Forelimb muscle (tissue), 1 donor: ENCODE results near the gene ERMARD. TPM values are rescaled to one million over a fixed set of nuclear protein-coding genes. Genes with fewer than 3 reads are reported as not detected.

Source experiments
- DNase-seq: peaks from one replicate; pipeline ENCODE4 v3.0.0-alpha.2; 2013; ENCODE audit warnings: low read depth
- polyA plus RNA-seq: library from polyadenylated mRNA; unstranded; fragments of 120-200 nt; gene quantifications from one replicate; pipeline ENCODE4 v1.2.1, GENCODE V29; 2013; ENCODE audit not compliant: insufficient read length

The ERMARD gene
- polyA plus RNA-seq, 1 donor: 21.1 TPM

GRCh38 chr6:169825558-169826225 lies 74.3 kb downstream of the ERMARD start:
- no peak for DNase-seq

- no peak for DNase-seq
Measured at GRCh38 chr6:169826697-169827096, 75.3 kb downstream of the ERMARD start.

GRCh38 chr6:169827290-169827717 lies 75.9 kb downstream of the ERMARD start:
- no peak for DNase-seq

- no peak for DNase-seq
Measured at GRCh38 chr6:169828176-169828575, 76.8 kb downstream of the ERMARD start.

GRCh38 chr6:169829786-169830185 lies 78.4 kb downstream of the ERMARD start:
- no peak for DNase-seq

GRCh38 chr6:169830876-169831275 lies 79.5 kb downstream of the ERMARD start:
- no peak for DNase-seq

Other genes with a start within 250 kb of the ERMARD start
- gene WDR27, start 49.6 kb upstream of the ERMARD start, polyA plus RNA-seq: 42.5 TPM
- 27.2 TPM for gene C6orf120, start 49.5 kb upstream of the ERMARD start, polyA plus RNA-seq
- gene PHF10, start 27.1 kb upstream of the ERMARD start, polyA plus RNA-seq: 70.8 TPM
- gene DYNLT2, start 50 bp upstream of the ERMARD start, polyA plus RNA-seq: 2.9 TPM